Measurements from ENCODE around the gene NR1I3.

NR1I3 gene

DNA sequence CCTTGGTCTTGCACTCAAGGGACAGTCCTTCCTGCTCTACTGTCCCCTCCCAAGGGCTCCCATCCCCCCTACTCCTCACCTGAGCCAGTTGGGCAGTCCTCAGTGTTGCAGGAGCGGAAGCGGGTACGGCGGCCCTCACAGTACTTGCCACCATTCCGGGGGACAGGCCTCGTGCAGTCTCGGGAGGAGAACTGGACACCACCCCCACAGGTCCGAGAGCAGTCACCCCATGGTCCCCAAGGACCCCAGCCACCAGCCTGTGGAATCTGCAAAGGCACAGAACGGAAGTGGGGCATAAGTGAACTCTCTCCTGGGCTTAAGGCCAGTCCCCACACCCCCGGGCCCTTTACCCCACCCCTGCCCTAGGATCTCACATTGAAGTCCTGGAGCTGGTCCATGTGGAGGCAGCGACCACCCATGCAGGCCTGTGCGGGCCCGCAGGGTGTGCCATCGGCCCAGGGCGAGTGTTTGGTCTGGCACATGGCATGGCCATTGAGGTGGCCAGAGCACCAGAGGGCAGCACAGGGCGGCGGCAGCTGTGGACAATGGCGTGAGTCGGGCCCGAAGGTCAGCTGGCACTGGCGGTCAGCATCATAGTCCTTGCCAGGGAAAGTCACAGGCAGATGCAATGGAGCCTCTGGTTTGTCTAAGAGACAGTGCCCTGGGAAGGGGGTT, 44.3 kb downstream of the NR1I3 start:
- no peak for DNase-seq

DNA sequence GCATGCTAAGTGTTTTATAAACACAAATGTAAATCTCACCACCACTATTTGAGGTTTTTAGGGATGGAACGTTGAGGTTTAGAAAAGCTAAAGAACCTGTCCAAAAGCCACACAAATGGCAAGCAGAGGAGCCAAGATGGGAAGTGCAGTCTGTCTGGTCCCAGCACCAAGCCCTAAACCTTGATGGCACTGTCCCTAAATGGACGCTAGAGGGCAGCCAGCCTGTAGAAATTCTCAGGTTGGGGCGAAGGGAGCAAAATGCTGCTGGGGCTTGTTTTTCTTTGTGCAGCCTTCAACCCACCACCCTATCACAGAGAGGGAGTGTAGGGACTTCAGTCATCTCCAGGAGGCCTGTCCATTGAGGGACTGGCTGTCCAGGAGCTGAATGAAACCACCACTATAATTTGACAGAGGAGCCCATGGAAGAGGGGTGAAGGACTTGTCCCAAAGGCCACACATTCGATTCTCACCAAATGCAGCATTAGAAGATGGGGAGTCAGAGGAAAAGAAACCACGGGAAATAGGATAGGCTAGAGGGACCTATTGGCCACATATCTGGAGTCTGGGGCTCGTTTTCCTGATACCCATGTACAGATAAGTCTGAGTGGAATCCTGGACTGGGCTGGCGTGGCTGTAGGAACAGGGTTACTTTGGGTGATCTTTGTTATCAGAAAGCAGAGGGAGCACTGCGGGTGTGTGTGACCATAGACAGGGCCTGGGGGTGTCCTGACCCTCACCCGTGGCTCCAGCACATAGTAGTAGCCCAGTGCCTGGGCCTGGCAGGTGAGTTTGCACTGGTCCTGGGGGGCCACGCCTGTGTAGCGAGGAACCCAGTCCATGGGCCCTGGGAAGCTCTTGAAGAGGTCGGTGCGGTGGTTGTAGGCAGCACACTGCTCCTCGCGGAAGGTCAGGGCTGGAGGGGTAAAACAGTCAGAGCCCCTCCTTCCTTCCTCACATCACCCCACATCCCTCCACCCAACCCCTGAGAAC, 45.2 kb downstream of the NR1I3 start:
- peak; percentile 36 for DNase-seq

DNA sequence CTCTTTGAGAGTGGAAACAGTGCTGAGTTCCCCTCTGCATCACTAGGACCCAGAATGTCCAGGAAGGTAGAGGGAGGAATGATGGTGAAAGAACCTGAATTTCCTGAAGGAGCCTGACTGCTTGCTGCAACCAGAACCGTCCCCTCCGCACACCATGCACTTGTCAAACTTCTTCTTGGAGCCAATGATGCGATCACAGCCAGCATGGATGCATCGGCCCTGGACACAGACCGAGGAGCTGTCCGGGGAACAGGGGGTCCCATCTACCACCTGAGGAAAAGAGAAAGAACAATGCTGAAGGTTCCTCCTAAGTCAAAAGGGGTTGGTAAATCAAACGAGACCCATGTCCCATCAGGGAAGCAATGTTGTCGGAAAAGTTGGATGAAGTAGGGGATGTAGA, 46.0 kb downstream of the NR1I3 start:
- DNase-seq = no peak

- DNase-seq = no peak
These were observed 47.0 kb downstream of the NR1I3 start for GRCh38 chr1:161190962-161191521.

GRCh38 chr1:161189036-161189435, 49.0 kb downstream of the NR1I3 start:
- no peak for DNase-seq

DNA sequence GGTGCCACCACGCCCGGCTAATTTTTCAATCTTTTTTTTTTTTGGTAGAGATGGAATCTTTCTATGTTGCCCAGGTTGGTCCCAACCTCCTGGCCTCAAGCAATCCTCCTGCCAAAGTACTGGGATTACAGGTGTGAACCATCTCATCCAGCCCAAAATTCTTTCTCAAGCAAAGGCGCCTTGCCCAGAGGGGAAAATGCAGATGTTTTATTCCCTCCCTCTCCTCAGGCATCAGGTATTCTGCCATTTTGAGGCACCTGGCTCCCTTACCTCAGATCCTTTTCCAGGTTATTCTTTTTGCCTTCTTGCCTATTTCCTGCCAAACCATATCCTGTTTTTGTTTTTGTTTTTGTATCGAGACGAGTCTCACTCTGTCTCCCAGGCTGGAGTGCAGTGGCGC, 49.6 kb downstream of the NR1I3 start:
- no peak for DNase-seq

GRCh38 chr1:161187311-161187710, 50.7 kb downstream of the NR1I3 start:
- DNase-seq = no peak

GRCh38 chr1:161185732-161186311, 52.2 kb downstream of the NR1I3 start:
- peak; percentile 49 for DNase-seq

DNA sequence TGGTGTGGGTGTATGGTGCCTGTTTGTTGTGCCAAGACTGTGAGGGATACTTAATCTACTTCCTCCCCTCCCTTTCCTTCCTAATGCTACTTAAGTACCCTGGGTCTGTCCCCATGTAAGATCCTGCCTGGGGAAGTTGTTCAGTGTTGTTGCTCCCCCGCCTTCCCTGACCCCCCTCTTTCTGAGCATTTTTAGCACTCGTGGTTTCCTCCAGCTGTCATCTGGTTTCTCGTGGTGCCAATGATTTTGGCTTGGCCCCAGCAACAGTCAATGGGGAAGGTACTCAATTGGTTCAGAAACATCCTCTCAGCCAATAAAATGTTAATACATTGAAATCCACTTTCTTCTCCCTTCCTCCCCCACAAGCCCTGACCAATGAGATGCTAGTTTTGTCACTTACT, 52.7 kb downstream of the NR1I3 start:
- peak; percentile 99 for DNase-seq

- DNase-seq = no peak
These were observed 55.8 kb downstream of the NR1I3 start for GRCh38 chr1:161182214-161182613.

GRCh38 chr1:161180639-161181038, 57.4 kb downstream of the NR1I3 start:
- DNase-seq = no peak

DNA sequence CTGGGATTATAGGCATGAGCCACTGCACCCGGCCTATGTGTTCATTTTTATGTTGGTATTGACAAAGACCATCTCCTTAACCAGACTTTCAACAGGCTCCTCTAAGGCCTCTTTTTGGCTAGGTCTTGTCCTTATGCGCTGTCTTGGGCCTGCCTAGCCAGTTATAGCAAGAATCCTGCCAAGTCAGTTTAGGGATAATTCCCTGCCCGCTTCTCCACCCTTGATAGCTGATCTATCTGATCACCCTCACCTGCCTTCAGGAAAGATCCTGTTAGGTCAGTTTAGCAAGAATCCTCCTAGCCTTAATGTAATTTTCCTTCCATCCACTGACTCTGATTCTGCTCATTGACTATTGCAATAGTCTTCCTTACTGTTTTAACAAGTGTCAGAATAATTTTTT, 58.3 kb downstream of the NR1I3 start:
- no peak for DNase-seq
